ENCODE measurements around the gene NCKAP5. TPM values are rescaled to one million over a fixed set of nuclear protein-coding genes. Genes with fewer than 3 reads are reported as not detected.

The NCKAP5 gene
- total RNA-seq, 2 donors from 2014 or later = 2.0 to 7.1 TPM

DNA sequence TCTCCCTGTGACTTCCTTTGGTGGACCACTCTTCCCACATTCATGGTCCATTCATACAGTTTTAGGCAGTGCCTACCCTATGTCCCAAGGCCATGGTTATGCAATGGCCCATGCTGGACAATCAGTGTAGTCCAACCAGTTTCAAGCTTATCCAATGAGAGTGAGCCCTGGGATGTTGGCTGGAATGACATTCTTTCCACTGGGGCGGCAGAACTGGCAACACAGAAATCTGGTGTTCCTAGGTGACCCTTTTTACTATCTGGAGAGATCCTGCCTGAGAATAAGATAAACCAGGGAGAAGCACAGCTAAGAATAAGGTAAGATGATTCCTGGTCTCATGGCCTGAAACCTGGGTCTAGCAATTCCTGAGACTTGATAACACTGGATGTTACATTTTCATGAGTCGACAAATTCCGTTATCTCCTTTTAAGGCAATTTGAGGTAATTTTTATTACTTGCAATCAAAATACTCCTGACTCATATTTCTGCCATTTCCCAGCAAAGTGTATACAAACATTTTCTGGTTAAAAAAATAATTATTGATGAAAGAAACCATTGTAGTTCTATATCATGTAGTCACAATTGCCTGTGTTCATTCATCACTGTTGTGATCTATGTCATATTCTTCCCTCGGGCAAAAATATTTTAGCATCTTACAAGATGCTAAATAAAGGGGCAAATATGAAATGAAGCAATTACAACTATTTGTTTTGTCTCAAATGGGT is 626.8 kb downstream of the NCKAP5 start:
- intact Hi-C loops (cut with DNase I) = no loop called here
- no peak for DNase-seq (ENCODE audit: low spot score)
- 87% methylated on average over 4 of the region's 4 CpGs for WGBS
- TF ChIP-seq POLR2A (IDR thresholded peaks at IDR 0.05) (no peak), POLR2AphosphoS5 (IDR thresholded peaks at IDR 0.05) (no peak)
- TF ChIP-seq, protein P1, sequence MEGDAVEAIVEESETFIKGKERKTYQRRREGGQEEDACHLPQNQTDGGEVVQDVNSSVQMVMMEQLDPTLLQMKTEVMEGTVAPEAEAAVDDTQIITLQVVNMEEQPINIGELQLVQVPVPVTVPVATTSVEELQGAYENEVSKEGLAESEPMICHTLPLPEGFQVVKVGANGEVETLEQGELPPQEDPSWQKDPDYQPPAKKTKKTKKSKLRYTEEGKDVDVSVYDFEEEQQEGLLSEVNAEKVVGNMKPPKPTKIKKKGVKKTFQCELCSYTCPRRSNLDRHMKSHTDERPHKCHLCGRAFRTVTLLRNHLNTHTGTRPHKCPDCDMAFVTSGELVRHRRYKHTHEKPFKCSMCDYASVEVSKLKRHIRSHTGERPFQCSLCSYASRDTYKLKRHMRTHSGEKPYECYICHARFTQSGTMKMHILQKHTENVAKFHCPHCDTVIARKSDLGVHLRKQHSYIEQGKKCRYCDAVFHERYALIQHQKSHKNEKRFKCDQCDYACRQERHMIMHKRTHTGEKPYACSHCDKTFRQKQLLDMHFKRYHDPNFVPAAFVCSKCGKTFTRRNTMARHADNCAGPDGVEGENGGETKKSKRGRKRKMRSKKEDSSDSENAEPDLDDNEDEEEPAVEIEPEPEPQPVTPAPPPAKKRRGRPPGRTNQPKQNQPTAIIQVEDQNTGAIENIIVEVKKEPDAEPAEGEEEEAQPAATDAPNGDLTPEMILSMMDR (IDR thresholded peaks at IDR 0.05) = no peak
- no peaks in the 10 kb centered on the region for H3K9me3 ChIP-seq
- H3K4me1 ChIP-seq (replicated peaks) = no peaks in the 10 kb centered on the region
- H3K4me3 ChIP-seq = no peak overlapping the region
- no peaks in the 10 kb centered on the region for H3K36me3 ChIP-seq
- no peak overlapping the region for H3K27ac ChIP-seq
- H3K27me3 ChIP-seq (replicated peaks; ENCODE audit: insufficient read depth) = no peaks in the 10 kb centered on the region

DNA sequence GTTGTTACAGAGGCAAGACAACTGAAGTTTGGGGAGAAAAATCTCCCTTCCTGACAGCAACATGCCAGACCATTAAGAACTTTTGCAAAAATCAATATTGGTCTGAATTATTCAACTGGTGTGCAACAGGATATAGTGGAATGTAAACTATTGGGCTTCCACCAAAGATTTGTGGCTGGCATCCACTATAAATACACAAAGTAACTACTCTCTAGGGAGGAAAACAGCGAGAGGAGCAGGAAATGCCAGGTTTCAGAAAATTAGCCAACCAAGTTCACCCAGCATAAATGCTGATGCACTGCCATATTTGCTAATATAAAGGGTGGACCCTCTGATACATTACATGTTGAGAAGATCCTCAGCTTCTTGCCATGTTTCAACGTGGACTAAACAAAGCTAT is 630.6 kb downstream of the NCKAP5 start:
- H3K4me3 ChIP-seq = no peak overlapping the region
- intact Hi-C loops (cut with DNase I) = no loop called here
- H3K27me3 ChIP-seq (replicated peaks; ENCODE audit: insufficient read depth) = no peaks in the 10 kb centered on the region
- H3K36me3 ChIP-seq = no peaks in the 10 kb centered on the region
- 38% methylated on average over 2 of the region's 2 CpGs for WGBS
- no peaks in the 10 kb centered on the region for H3K4me1 ChIP-seq (replicated peaks)
- no peak overlapping the region for H3K27ac ChIP-seq
- no peaks in the 10 kb centered on the region for H3K9me3 ChIP-seq
- TF ChIP-seq POLR2A (IDR thresholded peaks at IDR 0.05) = no peak
- no peak for TF ChIP-seq POLR2AphosphoS5 (IDR thresholded peaks at IDR 0.05)
- TF ChIP-seq, protein P1 (IDR thresholded peaks at IDR 0.05) = no peak
- no peak for DNase-seq (ENCODE audit: low spot score)

DNA sequence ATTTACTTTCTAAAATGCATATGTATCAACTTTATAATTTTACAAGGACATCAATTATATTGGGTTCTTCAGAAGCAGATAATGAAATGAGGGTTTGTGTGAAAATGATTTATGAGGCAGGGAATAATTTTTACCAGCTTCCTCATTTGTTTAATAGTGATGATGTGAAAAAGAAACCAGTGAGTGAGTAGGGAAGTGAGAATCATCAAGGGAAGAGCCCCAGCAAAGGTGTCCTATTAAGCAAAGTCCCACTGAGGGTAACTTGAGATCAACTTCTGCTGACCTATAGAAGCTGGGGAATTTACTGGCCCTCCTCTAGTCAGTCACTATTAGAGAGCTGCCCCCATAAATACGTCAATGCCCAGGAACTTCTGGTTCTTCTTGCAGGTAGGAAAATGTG is 631.5 kb downstream of the NCKAP5 start:
- Histone ChIP-seq H3K36me3 (no peaks in the 10 kb centered on the region), H3K27me3 (replicated peaks; ENCODE audit: insufficient read depth) (no peaks in the 10 kb centered on the region), H3K9me3 (no peaks in the 10 kb centered on the region), H3K4me1 (replicated peaks) (no peaks in the 10 kb centered on the region), H3K4me3 (no peak overlapping the region), H3K27ac (no peak overlapping the region)
- WGBS = 62% methylated on average over 1 of the region's 1 CpG
- intact Hi-C loops (cut with DNase I) = no loop called here
- TF ChIP-seq POLR2A (IDR thresholded peaks at IDR 0.05) = no peak
- TF ChIP-seq, protein P1 (IDR thresholded peaks at IDR 0.05) = no peak
- no peak for TF ChIP-seq POLR2AphosphoS5 (IDR thresholded peaks at IDR 0.05)
- DNase-seq (ENCODE audit: low spot score) = no peak

DNA sequence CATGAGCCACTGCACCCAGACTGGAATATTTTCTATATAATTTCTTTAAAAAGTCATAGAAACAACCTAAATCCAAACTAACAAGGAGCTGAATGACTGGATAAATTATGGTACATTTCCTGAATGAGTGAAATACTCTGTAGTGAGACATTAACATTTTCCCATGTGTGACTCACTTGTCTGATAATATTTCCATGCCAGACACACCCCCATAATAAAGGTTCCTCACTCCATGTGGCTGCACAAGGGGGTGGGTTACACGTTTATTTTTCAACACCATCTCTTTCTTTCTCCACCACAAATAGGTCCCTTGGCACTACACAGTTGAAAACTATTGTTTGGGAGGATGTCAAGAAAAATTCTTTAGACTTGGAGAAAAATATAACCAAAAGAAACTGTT is 632.0 kb downstream of the NCKAP5 start:
- no peaks in the 10 kb centered on the region for H3K27me3 ChIP-seq (replicated peaks; ENCODE audit: insufficient read depth)
- no peak for DNase-seq (ENCODE audit: low spot score)
- H3K36me3 ChIP-seq = no peaks in the 10 kb centered on the region
- WGBS = 41% methylated on average over 1 of the region's 1 CpG
- H3K4me1 ChIP-seq (replicated peaks) = no peaks in the 10 kb centered on the region
- intact Hi-C loops (cut with DNase I) = no loop called here
- TF ChIP-seq POLR2AphosphoS5 (IDR thresholded peaks at IDR 0.05) = no peak
- TF ChIP-seq, protein P1 (IDR thresholded peaks at IDR 0.05) = no peak
- no peak for TF ChIP-seq POLR2A (IDR thresholded peaks at IDR 0.05)
- H3K9me3 ChIP-seq = no peaks in the 10 kb centered on the region
- H3K4me3 ChIP-seq = no peak overlapping the region
- no peak overlapping the region for H3K27ac ChIP-seq

DNA sequence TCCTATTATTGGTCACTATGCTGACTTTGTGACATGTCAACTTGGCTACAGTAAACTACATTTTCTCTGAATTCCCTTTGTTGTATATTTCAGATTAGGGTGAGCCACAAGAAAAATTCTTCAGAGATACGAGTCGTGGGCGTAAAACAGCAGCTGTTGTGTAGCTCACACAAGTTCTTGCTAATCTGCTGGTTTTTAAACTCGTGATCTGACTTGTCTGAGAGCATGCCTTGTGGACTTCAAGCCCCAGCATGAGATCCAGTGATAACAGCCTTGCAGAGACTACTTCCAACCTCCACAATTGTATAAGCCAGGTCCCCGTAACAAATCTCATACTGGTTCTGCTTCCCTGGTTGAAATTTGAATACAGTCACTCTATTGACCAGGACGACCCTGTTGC is 638.5 kb downstream of the NCKAP5 start:
- intact Hi-C loops (cut with DNase I) = no loop called here
- no peaks in the 10 kb centered on the region for H3K4me1 ChIP-seq (replicated peaks)
- H3K4me3 ChIP-seq = no peak overlapping the region
- H3K9me3 ChIP-seq = no peaks in the 10 kb centered on the region
- no peaks in the 10 kb centered on the region for H3K27me3 ChIP-seq (replicated peaks; ENCODE audit: insufficient read depth)
- no peak overlapping the region for H3K27ac ChIP-seq
- WGBS = 36% methylated on average over 6 of the region's 6 CpGs
- DNase-seq (ENCODE audit: low spot score) = no peak
- TF ChIP-seq, protein P1 (IDR thresholded peaks at IDR 0.05) = no peak
- TF ChIP-seq POLR2A (IDR thresholded peaks at IDR 0.05) (no peak), POLR2AphosphoS5 (IDR thresholded peaks at IDR 0.05) (no peak)
- H3K36me3 ChIP-seq = no peaks in the 10 kb centered on the region

Measured in prostate gland (tissue), 2 donors.